ENCODE data around the gene CIITA.

GRCh38 chr16:10870808-10871156 is 6.2 kb upstream of the CIITA start:
- TF ChIP-seq, protein P1, sequence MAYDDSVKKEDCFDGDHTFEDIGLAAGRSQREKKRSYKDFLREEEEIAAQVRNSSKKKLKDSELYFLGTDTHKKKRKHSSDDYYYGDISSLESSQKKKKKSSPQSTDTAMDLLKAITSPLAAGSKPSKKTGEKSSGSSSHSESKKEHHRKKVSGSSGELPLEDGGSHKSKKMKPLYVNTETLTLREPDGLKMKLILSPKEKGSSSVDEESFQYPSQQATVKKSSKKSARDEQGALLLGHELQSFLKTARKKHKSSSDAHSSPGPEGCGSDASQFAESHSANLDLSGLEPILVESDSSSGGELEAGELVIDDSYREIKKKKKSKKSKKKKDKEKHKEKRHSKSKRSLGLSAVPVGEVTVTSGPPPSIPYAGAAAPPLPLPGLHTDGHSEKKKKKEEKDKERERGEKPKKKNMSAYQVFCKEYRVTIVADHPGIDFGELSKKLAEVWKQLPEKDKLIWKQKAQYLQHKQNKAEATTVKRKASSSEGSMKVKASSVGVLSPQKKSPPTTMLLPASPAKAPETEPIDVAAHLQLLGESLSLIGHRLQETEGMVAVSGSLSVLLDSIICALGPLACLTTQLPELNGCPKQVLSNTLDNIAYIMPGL (CRISPR knock-in tag; IDR thresholded peaks at IDR 0.05), result no peak
- TF ChIP-seq CTCF (IDR thresholded peaks at IDR 0.05), result no peak
- TF ChIP-seq PRDM15 (CRISPR knock-in tag; IDR thresholded peaks at IDR 0.05), result no peak
- no peak for TF ChIP-seq ELF4 (CRISPR knock-in tag; IDR thresholded peaks at IDR 0.05; ENCODE audit: low read depth)
- no peak for TF ChIP-seq ETV6 (CRISPR knock-in tag; IDR thresholded peaks at IDR 0.05)
- no peak for TF ChIP-seq MAX (CRISPR knock-in tag; IDR thresholded peaks at IDR 0.05)
- TF ChIP-seq ATF1 (CRISPR knock-in tag; IDR thresholded peaks at IDR 0.05), result no peak
- no peak for TF ChIP-seq FOXJ3 (CRISPR knock-in tag; IDR thresholded peaks at IDR 0.05; ENCODE audit: borderline replicate concordance)
- no peak for TF ChIP-seq ARID4B (CRISPR knock-in tag; IDR thresholded peaks at IDR 0.05; ENCODE audit: borderline replicate concordance)
- TF ChIP-seq, protein P2, sequence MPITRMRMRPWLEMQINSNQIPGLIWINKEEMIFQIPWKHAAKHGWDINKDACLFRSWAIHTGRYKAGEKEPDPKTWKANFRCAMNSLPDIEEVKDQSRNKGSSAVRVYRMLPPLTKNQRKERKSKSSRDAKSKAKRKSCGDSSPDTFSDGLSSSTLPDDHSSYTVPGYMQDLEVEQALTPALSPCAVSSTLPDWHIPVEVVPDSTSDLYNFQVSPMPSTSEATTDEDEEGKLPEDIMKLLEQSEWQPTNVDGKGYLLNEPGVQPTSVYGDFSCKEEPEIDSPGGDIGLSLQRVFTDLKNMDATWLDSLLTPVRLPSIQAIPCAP (CRISPR knock-in tag; IDR thresholded peaks at IDR 0.05), result no peak
